Trophoblast cell (in vitro differentiated cells and primary cell): ENCODE data around the gene ARAP2. TPM values are rescaled to one million over a fixed set of nuclear protein-coding genes. Genes with fewer than 3 reads are reported as not detected.
A peak's percentile ranks its signal among the peaks of the same experiment; 100 is the strongest.

Experiments used
- DNase-seq, 2 donors: peaks; one replicate each; pipeline ENCODE4 v3.0.0-alpha.2; 2016
- H2AFZ ChIP-seq: 2 replicates; pipeline ENCODE4 v1.6.1; 2013; ENCODE audit warnings: low read length, moderate library complexity, mild to moderate bottlenecking; ENCODE audit not compliant: insufficient read depth, poor library complexity
- H2AK5ac ChIP-seq: 2 replicates; pipeline ENCODE4 v1.6.1; 2013; ENCODE audit warnings: mild to moderate bottlenecking, low read length
- H2BK120ac ChIP-seq: 2 replicates; pipeline ENCODE4 v1.6.1; 2013; ENCODE audit warnings: low read length, mild to moderate bottlenecking, moderate library complexity; ENCODE audit not compliant: insufficient read depth, poor library complexity
- H2BK12ac ChIP-seq: 2 replicates; pipeline ENCODE4 v1.6.1; 2013; ENCODE audit warnings: mild to moderate bottlenecking, low read length, moderate library complexity
- H2BK5ac ChIP-seq: 2 replicates; pipeline ENCODE4 v1.6.1; 2013; ENCODE audit warnings: low read length, low read depth, moderate library complexity, mild to moderate bottlenecking; ENCODE audit not compliant: poor library complexity
- H3K14ac ChIP-seq: 2 replicates; pipeline ENCODE4 v1.6.1; 2013; ENCODE audit warnings: mild to moderate bottlenecking, low read length
- H3K18ac ChIP-seq: 2 replicates; pipeline ENCODE4 v1.6.1; 2013; ENCODE audit warnings: mild to moderate bottlenecking, low read length
- H3K23ac ChIP-seq: 2 replicates; pipeline ENCODE4 v1.6.1; 2013; ENCODE audit warnings: low read length
- H3K27ac ChIP-seq: 2 replicates; pipeline ENCODE4 v1.5.1; 2013; ENCODE audit warnings: low read depth, mild to moderate bottlenecking, inconsistent platforms, low read length, moderate library complexity
- H3K27me3 ChIP-seq: 2 replicates; pipeline ENCODE4 v1.6.1; 2013; ENCODE audit warnings: inconsistent platforms, mild to moderate bottlenecking, low read length, moderate library complexity; ENCODE audit not compliant: insufficient read depth
- H3K36me3 ChIP-seq, 2 experiments: 1 replicate in 1 of 2; 2 replicates in 1 of 2; pipeline ENCODE4 v1.6.1; 2013; ENCODE audit warnings: low read length in 2 of 2, mild to moderate bottlenecking in 2 of 2, moderate library complexity in 1 of 2; ENCODE audit not compliant: insufficient read depth in 2 of 2, control insufficient read depth in 1 of 2
- H3K4ac ChIP-seq: 2 replicates; pipeline ENCODE4 v1.6.1; 2013; ENCODE audit warnings: low read depth, mild to moderate bottlenecking, low read length, moderate library complexity
- H3K4me1 ChIP-seq, 2 experiments: 1 replicate in 1 of 2; 2 replicates in 1 of 2; pipeline ENCODE4 v1.6.1; 2013; ENCODE audit warnings: low read length in 2 of 2, mild to moderate bottlenecking in 2 of 2, moderate library complexity in 1 of 2; ENCODE audit not compliant: insufficient read depth in 2 of 2, control insufficient read depth in 1 of 2
- H3K4me2 ChIP-seq: 2 replicates; pipeline ENCODE4 v1.6.1; 2013; ENCODE audit warnings: inconsistent platforms, mild to moderate bottlenecking, low read length, moderate library complexity
- H3K4me3 ChIP-seq: 2 replicates; pipeline ENCODE4 v1.5.1; 2013; ENCODE audit warnings: mild to moderate bottlenecking, low read depth, low read length, inconsistent platforms
- H3K79me1 ChIP-seq: one replicate; pipeline ENCODE4 v1.6.1; 2013; ENCODE audit warnings: low read length
- H3K79me2 ChIP-seq: 2 replicates; pipeline ENCODE4 v1.6.1; 2013; ENCODE audit warnings: low read length, mild to moderate bottlenecking; ENCODE audit not compliant: control insufficient read depth, insufficient read depth, poor library complexity
- H3K9ac ChIP-seq: 2 replicates; pipeline ENCODE4 v1.6.1; 2013; ENCODE audit warnings: mild to moderate bottlenecking, low read length
- H3K9me3 ChIP-seq: 2 replicates; pipeline ENCODE4 v1.6.1; 2013; ENCODE audit warnings: low read depth, mild to moderate bottlenecking, control low read depth, inconsistent platforms, low read length; ENCODE audit not compliant: insufficient read depth
- H4K12ac ChIP-seq: 2 replicates; pipeline ENCODE4 v1.6.1; 2013; ENCODE audit warnings: low read depth, mild to moderate bottlenecking, low read length, moderate library complexity
- H4K8ac ChIP-seq: 2 replicates; pipeline ENCODE4 v1.6.1; 2013; ENCODE audit warnings: low read depth, mild to moderate bottlenecking, low read length, moderate library complexity
- H4K91ac ChIP-seq: one replicate; pipeline ENCODE4 v1.6.1; 2013; ENCODE audit warnings: low read depth, mild to moderate bottlenecking, low read length, moderate library complexity
- WGBS: extraction: QIAGEN DNeasy Blood & Tissue Kit; methylation state at CpG from one replicate; pipeline ENCODE4 v1.1.7; 2013; ENCODE audit warnings: missing lambda C conversion rate; ENCODE audit not compliant: insufficient read length, insufficient coverage; ENCODE audit errors: extremely low coverage; 5-methylcytosine and 5-hydroxymethylcytosine counted together
- polyA plus RNA-seq: library from polyadenylated mRNA; stranded (reverse); fragments of 200-250 nt; gene quantifications from 2 replicates; pipeline ENCODE4 v1.2.3, GENCODE V29; 2013

The ARAP2 gene
- polyA plus RNA-seq = 3.5 and 3.8 TPM in 2 replicates

- Histone ChIP-seq H3K23ac (no peak within 1 kb of the TSS), H2BK120ac (peak within 1 kb of the TSS; percentile 35), H3K9ac (peak within 1 kb of the TSS; percentile 74), H3K27me3 (no peaks in the 10 kb centered on the region), H4K91ac (peak within 1 kb of the TSS; percentile 77), H3K14ac (no peak within 1 kb of the TSS), H4K8ac (peak within 1 kb of the TSS; percentile 76), H2AFZ (peak within 1 kb of the TSS; percentile 90), H2BK5ac (peak within 1 kb of the TSS; percentile 14), H3K79me2 (no peaks in the 10 kb centered on the region), H3K9me3 (no peaks in the 10 kb centered on the region), H3K4ac (peak within 1 kb of the TSS; percentile 28), H3K27ac (peak within 1 kb of the TSS; percentile 47), H3K18ac (peak within 1 kb of the TSS; percentile 19), H2BK12ac (peak within 1 kb of the TSS; percentile 15), H3K4me1 (no peaks in the 10 kb centered on the region), H3K4me3 (peak within 1 kb of the TSS; percentile 86), H3K79me1 (peaks cover 6% of the 10 kb centered on the region), H4K12ac (no peak within 1 kb of the TSS), H3K4me2 (peak within 1 kb of the TSS; percentile 99), H2AK5ac (no peak within 1 kb of the TSS), H3K36me3 (no peaks in the 10 kb centered on the region)
- WGBS = no CpG with 5 or more reads among the region's 81 CpGs
- DNase-seq = peak; percentile 84 to 89
Measured at GRCh38 chr4:36244257-36245082, at the start of gene ARAP2. TSS of gene ARAP2 (minus strand) at chr4:36244514. CDS start at chr4:36229486, 15,028 bp downstream.

GRCh38 chr4:36292556-36293188 is 48.4 kb upstream of the ARAP2 start:
- Histone ChIP-seq H3K4me2 (no peak overlapping the region), H2AFZ (no peak overlapping the region), H2BK120ac (no peak overlapping the region), H2BK12ac (no peak overlapping the region), H2BK5ac (no peak overlapping the region), H3K9ac (no peak overlapping the region), H3K27ac (no peak overlapping the region), H3K9me3 (no peaks in the 10 kb centered on the region), H3K4me3 (no peak overlapping the region), H3K4me1 (no peaks in the 10 kb centered on the region), H4K91ac (no peak overlapping the region), H2AK5ac (no peak overlapping the region), H3K18ac (no peak overlapping the region), H3K36me3 (no peaks in the 10 kb centered on the region), H4K12ac (no peak overlapping the region), H3K14ac (no peak overlapping the region), H4K8ac (no peak overlapping the region), H3K4ac (no peak overlapping the region), H3K27me3 (no peaks in the 10 kb centered on the region), H3K23ac (no peak overlapping the region), H3K79me2 (no peaks in the 10 kb centered on the region), H3K79me1 (no peaks in the 10 kb centered on the region)
- no peak for DNase-seq
- no CpG with 5 or more reads among the region's 7 CpGs for WGBS

- H4K12ac ChIP-seq = no peak overlapping the region
- no peaks in the 10 kb centered on the region for H3K36me3 ChIP-seq
- H3K4ac ChIP-seq = no peak overlapping the region
- no peak overlapping the region for H3K9ac ChIP-seq
- no peak overlapping the region for H3K23ac ChIP-seq
- H3K9me3 ChIP-seq = no peaks in the 10 kb centered on the region
- H3K4me3 ChIP-seq = no peak overlapping the region
- no peak for DNase-seq
- H2BK120ac ChIP-seq = no peak overlapping the region
- no CpG with 5 or more reads among the region's 2 CpGs for WGBS
- H3K18ac ChIP-seq = no peak overlapping the region
- no peak overlapping the region for H3K27ac ChIP-seq
- H3K14ac ChIP-seq = no peak overlapping the region
- no peak overlapping the region for H2AK5ac ChIP-seq
- H3K4me1 ChIP-seq = no peaks in the 10 kb centered on the region
- no peaks in the 10 kb centered on the region for H3K79me2 ChIP-seq
- H2BK12ac ChIP-seq = no peak overlapping the region
- H4K8ac ChIP-seq = no peak overlapping the region
- H4K91ac ChIP-seq = no peak overlapping the region
- no peak overlapping the region for H2BK5ac ChIP-seq
- H3K4me2 ChIP-seq = no peak overlapping the region
- no peaks in the 10 kb centered on the region for H3K79me1 ChIP-seq
- no peak overlapping the region for H2AFZ ChIP-seq
- H3K27me3 ChIP-seq = no peaks in the 10 kb centered on the region
Measured at GRCh38 chr4:36290641-36291040, 46.3 kb upstream of the ARAP2 start.

- H3K14ac ChIP-seq = no peak overlapping the region
- H3K36me3 ChIP-seq = no peaks in the 10 kb centered on the region
- H3K4ac ChIP-seq = no peak overlapping the region
- no peaks in the 10 kb centered on the region for H3K79me1 ChIP-seq
- H3K9ac ChIP-seq = no peak overlapping the region
- H3K4me3 ChIP-seq = no peak overlapping the region
- no peak overlapping the region for H2BK5ac ChIP-seq
- H3K18ac ChIP-seq = no peak overlapping the region
- no peak overlapping the region for H2BK120ac ChIP-seq
- no peak overlapping the region for H2BK12ac ChIP-seq
- no CpG with 5 or more reads among the region's 2 CpGs for WGBS
- H2AK5ac ChIP-seq = no peak overlapping the region
- H4K91ac ChIP-seq = no peak overlapping the region
- H3K79me2 ChIP-seq = no peaks in the 10 kb centered on the region
- H3K4me1 ChIP-seq = no peaks in the 10 kb centered on the region
- H3K27me3 ChIP-seq = no peaks in the 10 kb centered on the region
- H2AFZ ChIP-seq = no peak overlapping the region
- no peak overlapping the region for H3K4me2 ChIP-seq
- no peak overlapping the region for H4K8ac ChIP-seq
- no peak overlapping the region for H3K23ac ChIP-seq
- no peaks in the 10 kb centered on the region for H3K9me3 ChIP-seq
- H4K12ac ChIP-seq = no peak overlapping the region
- no peak overlapping the region for H3K27ac ChIP-seq
- peak in 1 of 2 donors; percentile 30 for DNase-seq
Measured at GRCh38 chr4:36288731-36289426, 44.6 kb upstream of the ARAP2 start.
